ENCODE measurements around the gene FAM174C.

- TF ChIP-seq POLR2A (IDR thresholded peaks at IDR 0.05) = no peak
- TF ChIP-seq, protein P1, sequence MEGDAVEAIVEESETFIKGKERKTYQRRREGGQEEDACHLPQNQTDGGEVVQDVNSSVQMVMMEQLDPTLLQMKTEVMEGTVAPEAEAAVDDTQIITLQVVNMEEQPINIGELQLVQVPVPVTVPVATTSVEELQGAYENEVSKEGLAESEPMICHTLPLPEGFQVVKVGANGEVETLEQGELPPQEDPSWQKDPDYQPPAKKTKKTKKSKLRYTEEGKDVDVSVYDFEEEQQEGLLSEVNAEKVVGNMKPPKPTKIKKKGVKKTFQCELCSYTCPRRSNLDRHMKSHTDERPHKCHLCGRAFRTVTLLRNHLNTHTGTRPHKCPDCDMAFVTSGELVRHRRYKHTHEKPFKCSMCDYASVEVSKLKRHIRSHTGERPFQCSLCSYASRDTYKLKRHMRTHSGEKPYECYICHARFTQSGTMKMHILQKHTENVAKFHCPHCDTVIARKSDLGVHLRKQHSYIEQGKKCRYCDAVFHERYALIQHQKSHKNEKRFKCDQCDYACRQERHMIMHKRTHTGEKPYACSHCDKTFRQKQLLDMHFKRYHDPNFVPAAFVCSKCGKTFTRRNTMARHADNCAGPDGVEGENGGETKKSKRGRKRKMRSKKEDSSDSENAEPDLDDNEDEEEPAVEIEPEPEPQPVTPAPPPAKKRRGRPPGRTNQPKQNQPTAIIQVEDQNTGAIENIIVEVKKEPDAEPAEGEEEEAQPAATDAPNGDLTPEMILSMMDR (IDR thresholded peaks at IDR 0.05) = no peak
These were observed 20.7 kb upstream of the FAM174C start for GRCh38 chr19:1254530-1255185.

All from vagina (tissue), 2 donors.